Measurements from ENCODE around the gene RAX. TPM values are rescaled to one million over a fixed set of nuclear protein-coding genes. Genes with fewer than 3 reads are reported as not detected.

RAX gene
- polyA plus RNA-seq, 3 donors: not detected

DNA sequence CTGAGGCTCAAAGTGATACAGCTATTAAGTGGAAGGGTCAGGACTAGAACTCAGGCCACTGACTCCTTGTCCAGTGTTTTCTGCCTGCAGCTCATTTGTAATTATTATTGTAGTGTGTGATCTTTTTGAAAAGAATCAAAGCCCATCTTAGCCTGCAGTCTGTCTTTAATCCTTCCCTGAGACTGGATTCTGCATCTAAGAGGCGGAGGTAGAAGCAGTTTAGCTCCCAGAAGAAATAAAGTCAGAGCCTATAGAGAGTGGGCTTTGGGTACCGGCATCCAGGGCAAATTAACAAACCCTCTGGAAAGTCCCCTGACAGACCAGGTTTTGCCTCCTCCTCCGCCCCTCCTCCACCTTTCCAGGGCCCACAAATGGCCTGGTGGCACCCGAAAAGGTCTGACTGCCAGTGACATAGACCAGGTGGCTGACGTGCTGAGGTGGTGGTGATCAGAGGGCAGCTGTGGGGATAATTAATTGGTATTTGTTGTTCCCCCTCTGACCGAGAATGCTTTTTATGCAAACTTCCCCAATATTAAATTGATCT lies 2.2 kb upstream of the RAX start:
- no peak for DNase-seq (ENCODE audit: extremely low read depth in 1 of 11, low read depth in 9 of 11, low spot score in 4 of 11)

- DNase-seq (ENCODE audit: extremely low read depth in 1 of 11, low read depth in 9 of 11, low spot score in 4 of 11): no peak
Measured at GRCh38 chr18:59274533-59274928, 1.3 kb upstream of the RAX start.

DNA sequence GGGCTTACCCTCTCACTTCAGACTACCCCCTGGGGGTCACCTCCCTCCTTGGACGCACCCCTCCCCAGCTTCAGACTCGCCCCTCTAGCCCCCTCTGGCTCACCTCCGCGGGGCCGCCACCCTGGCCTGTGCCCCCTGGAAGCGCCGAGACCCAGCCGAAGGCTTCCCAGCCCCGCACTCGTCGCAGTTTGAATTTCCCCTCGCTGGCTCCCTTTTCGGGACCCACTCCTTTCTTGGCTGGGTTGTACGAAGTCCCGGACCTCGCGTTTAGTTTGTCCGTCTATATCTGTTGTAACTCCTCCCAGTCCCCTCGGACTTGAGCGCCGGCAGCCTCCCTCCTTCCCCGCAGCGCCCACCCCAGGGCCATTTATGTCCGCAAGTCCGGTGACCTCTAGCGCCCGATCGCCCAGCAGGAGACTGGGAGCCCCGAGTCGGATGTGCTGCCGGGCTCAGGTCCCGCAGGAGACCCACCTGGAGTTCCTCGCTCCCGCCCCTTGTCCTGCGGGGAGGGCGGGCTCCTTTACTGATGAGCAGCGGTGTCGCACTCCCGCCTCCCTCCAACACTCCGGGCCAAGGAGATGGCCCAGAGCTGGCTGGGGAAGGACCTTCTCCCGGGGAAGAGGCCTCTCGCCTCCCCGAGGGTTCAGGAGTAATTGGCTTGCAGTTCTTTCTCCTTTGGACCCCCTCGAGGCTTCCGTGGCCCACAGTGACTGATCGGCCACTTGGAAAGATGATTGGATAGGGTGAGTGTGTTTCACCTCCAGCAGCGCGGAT lies 692 bp upstream of the RAX start:
- DNase-seq (ENCODE audit: extremely low read depth in 1 of 11, low read depth in 9 of 11, low spot score in 4 of 11): no peak

- no peak for DNase-seq (ENCODE audit: extremely low read depth in 1 of 11, low read depth in 9 of 11, low spot score in 4 of 11)
Measured at GRCh38 chr18:59272221-59272888, 899 bp downstream of the RAX start.

- no peak for DNase-seq (ENCODE audit: extremely low read depth in 1 of 11, low read depth in 9 of 11, low spot score in 4 of 11)
Measured at GRCh38 chr18:59271606-59272220, 1.5 kb downstream of the RAX start.

GRCh38 chr18:59270689-59271257 lies 2.5 kb downstream of the RAX start:
- no peak for DNase-seq (ENCODE audit: extremely low read depth in 1 of 11, low read depth in 9 of 11, low spot score in 4 of 11)

DNA sequence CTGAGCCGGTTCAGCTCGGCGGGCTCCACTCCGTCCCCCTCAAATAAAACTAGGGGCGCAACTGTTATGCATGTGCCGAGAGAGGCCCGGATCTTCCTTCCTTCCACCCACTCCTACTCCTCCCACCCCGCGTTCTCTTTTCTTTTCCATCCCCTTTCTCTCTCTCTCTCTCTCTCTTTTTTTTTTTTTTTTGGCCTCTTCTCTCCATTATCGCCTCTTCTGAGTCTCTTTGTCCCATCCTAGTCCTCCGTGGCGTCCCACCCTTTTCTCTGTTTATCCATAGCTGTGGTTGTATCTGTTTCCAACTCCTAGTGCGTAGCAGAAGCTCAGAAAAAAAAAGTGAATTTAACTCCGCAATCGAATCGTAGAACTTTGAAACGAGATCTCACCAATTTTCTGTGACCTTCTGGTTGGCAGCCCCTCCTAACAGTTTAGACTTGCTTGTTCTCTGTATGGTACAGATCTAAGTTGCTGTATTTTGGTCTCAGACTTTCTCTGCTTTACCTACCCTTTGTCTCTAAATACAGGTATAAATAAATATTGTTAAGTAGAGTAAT lies 3.6 kb downstream of the RAX start:
- DNase-seq (ENCODE audit: extremely low read depth in 1 of 11, low read depth in 9 of 11, low spot score in 4 of 11): no peak

DNA sequence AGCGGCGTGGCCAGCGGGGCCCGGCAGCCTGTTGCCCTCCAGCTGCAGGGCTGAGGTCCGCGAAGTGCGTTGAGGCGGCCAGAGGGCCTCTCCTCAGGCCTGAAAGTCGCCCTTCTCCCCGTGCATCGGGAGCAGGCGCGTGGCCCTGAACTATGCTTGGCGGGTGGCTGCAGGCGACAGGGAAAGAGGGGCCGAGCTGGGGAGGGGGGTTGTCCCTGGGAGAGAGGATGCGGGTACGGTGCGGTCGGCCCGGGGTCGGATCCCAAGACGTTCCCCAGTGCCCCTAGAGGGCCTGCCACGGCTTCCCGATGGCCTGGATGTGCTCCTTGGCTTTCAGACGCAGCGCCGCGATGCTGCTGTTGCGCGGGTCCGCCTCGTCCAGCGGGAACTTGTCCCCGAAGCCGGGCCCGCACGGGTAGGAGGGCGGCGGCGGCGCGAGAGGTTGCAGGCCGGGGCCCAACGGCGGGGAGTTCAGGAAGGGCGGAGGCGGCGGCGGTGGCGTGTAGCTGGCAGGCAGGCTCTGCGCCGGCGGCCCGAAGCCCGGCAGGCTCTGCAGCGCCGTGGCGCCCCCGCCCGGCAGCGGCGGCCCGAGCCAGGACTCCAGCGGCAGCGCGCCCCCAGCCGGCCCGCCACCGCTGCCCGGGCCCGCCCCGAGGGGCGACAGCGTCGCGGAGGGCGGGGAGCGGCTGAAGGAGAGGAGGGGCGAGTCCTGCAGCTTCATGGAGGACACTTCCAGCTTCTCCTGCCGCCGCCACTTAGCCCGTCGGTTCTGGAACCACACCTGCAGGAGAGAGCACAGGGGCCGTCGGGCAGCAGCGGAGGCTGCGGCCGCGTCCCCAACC lies 4.3 kb downstream of the RAX start:
- DNase-seq (ENCODE audit: extremely low read depth in 1 of 11, low read depth in 9 of 11, low spot score in 4 of 11): peak in 2 of 11 donors; percentile 42 to 50

DNA sequence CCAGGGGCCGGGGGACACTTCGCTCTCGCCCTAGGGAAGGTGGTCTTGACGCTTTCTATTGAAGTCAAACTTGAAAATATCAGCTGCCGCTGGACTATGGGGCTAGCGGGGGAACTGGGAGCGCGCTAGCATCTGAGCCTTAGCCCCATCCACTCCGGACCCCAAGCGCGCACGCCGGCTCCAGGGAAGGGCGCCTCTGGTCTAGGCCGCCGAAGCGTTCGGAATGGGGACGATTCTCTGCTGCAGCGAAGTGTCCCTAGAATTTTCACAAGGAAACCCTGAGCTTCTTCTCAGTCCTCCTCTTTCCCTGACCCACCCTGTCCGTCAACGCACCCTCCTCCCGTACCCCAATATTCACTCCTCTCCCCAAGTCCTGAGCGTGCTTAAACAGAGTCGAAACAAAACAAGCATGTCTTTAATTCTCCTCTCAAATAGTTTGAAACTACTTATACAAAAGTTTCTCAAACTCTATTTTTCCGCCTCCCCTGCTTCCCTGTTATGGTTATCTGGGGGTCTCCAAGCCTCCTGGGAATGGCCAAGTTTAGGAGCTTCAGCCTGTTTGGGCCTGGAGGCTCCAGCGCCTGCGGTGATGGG lies 5.0 kb downstream of the RAX start:
- no peak for DNase-seq (ENCODE audit: extremely low read depth in 1 of 11, low read depth in 9 of 11, low spot score in 4 of 11)

GRCh38 chr18:59267503-59268126 lies 5.6 kb downstream of the RAX start:
- no peak for DNase-seq (ENCODE audit: extremely low read depth in 1 of 11, low read depth in 9 of 11, low spot score in 4 of 11)

- no peak for DNase-seq (ENCODE audit: extremely low read depth in 1 of 11, low read depth in 9 of 11, low spot score in 4 of 11)
Measured at GRCh38 chr18:59266886-59267502, 6.3 kb downstream of the RAX start.

- DNase-seq (ENCODE audit: extremely low read depth in 1 of 11, low read depth in 9 of 11, low spot score in 4 of 11): no peak
Measured at GRCh38 chr18:59266459-59266858, 6.8 kb downstream of the RAX start.

DNA sequence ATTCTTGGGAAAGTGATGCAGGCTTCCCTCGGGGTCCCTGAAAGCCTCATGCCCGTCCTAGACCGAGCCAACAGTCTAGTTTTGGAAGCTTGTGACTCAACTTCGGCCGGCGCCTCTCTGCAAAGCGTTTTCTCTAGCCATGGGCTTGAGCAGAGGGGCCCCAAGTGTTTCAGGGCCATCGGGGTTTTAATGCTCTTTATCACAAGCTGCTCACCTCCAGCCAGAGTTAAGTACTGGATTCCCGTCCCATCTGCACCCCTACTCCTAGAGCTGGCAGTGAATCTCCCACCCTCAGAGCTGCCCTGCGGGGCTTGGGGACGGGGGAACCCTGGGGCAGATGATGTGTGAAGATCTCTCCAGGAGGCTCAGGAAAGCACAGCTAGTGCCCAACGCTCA lies 7.3 kb downstream of the RAX start:
- DNase-seq (ENCODE audit: extremely low read depth in 1 of 11, low read depth in 9 of 11, low spot score in 4 of 11): no peak

DNA sequence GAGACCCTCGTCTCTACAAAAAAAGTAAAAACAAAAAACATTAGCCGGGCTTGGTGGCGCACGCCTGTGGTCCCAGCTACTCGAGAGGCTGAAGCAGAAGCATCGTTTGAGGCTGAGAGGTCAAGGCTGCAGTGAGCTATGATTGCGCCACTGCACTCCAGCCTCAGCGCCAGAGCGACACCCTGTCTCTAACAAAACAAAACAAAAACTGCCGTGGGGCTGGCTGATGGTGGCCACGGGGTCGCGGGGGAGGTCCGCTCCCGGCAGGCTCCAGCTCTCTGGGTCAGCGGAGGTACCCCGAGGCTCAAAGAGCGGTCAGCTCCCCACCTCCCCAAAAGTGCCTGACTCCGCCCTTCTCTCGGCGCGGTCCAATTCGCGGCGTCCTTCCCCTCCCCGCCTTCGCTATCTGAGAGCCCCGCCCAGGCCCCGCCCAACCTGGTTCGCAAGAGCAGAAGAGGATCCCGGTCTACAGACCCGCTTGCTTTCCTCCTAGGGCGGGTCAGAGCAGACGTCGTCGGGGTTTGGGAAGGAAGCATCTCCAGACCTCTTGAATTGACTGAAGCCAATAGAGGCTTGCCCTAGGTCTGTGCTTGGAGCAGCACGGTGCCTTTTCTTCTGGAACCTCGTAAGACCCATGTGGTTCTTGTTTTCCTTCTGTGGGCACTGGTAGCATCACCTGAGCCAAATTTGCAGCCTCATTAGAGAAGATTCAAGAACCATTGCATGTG lies 7.8 kb downstream of the RAX start:
- no peak for DNase-seq (ENCODE audit: extremely low read depth in 1 of 11, low read depth in 9 of 11, low spot score in 4 of 11)

GRCh38 chr18:59264651-59265245 lies 8.5 kb downstream of the RAX start:
- no peak for DNase-seq (ENCODE audit: extremely low read depth in 1 of 11, low read depth in 9 of 11, low spot score in 4 of 11)

DNA sequence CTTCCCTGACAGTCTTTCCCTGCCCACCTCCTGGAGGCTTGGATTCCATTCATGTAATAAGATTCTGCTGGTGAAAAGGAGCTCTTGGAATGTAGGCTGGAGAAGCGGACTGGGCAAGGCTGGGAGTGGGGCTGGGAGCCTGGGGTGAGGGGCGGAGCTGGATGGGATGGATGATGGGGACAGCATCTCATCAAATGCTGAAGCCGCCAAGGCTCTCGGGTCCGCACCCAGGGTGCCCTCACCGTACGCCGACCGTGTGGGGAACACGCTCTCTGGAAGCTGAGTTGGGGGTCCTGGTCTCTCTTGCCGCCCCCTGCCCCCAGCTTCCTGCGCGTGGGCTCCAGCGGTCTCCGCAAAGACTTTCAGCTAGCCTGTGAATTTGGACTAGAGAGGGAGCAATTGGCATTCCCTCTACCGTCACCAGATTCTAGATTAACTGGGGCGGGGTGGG lies 9.1 kb downstream of the RAX start:
- no peak for DNase-seq (ENCODE audit: extremely low read depth in 1 of 11, low read depth in 9 of 11, low spot score in 4 of 11)

All from renal cortex interstitium (tissue), 11 donors.